ENCODE measurements around the gene PKP4.

- TF ChIP-seq EZH2 (IDR thresholded peaks at IDR 0.05; ENCODE audit: borderline replicate concordance, low read length) = no peak
- TF ChIP-seq CTCF (conservative IDR thresholded peaks at IDR 0.05 in 1 of 2, IDR thresholded peaks at IDR 0.05 in 1 of 2; ENCODE audit: extremely low read depth in 1 of 2, insufficient read depth in 1 of 2, low read depth in 1 of 2, low read length in 2 of 2) = no peak
Measured at GRCh38 chr2:158624071-158624667, 167.4 kb downstream of the PKP4 start.
